HFF-Myc (cell line): ENCODE data around the gene DHX15.

Experiments used
- DNase-seq: peaks from one replicate; pipeline ENCODE4 v3.0.0-alpha.2; 2011; ENCODE audit warnings: low read depth; ENCODE audit errors: extremely low read depth
- H3K4me3 ChIP-seq: replicated peaks from 2 replicates; pipeline ENCODE4 v1.5.1; 2011; ENCODE audit warnings: low read depth, mild to moderate bottlenecking, control low read depth, low read length
- CTCF ChIP-seq: IDR thresholded peaks from 2 replicates; pipeline ENCODE4 v1.5.1; 2012; ENCODE audit warnings: mild to moderate bottlenecking, low read depth, low read length, control low read depth; ENCODE audit errors: missing control alignments

DHX15 gene

GRCh38 chr4:24573582-24573981 lies 10.8 kb downstream of the DHX15 start:
- no peak for TF ChIP-seq CTCF
- no peak overlapping the region for H3K4me3 ChIP-seq
- DNase-seq: no peak

GRCh38 chr4:24570574-24571236 lies 13.6 kb downstream of the DHX15 start:
- H3K4me3 ChIP-seq: no peak overlapping the region
- DNase-seq: no peak
- TF ChIP-seq CTCF: no peak

GRCh38 chr4:24570172-24570571 lies 14.2 kb downstream of the DHX15 start:
- DNase-seq: no peak
- TF ChIP-seq CTCF: no peak
- no peak overlapping the region for H3K4me3 ChIP-seq

- no peak for TF ChIP-seq CTCF
- H3K4me3 ChIP-seq: no peak overlapping the region
- no peak for DNase-seq
Observed at GRCh38 chr4:24569662-24570061, 14.7 kb downstream of the DHX15 start.

- no peak for TF ChIP-seq CTCF
- DNase-seq: no peak
- no peak overlapping the region for H3K4me3 ChIP-seq
Observed at GRCh38 chr4:24568425-24568824, 15.9 kb downstream of the DHX15 start.

GRCh38 chr4:24565054-24565453 lies 19.3 kb downstream of the DHX15 start:
- no peak overlapping the region for H3K4me3 ChIP-seq
- DNase-seq: no peak
- TF ChIP-seq CTCF: no peak

- TF ChIP-seq CTCF: no peak
- H3K4me3 ChIP-seq: no peak overlapping the region
- DNase-seq: no peak
Observed at GRCh38 chr4:24564488-24564887, 19.9 kb downstream of the DHX15 start.
